ENCODE results near the gene ADAMTS8.
"Not testable (repeated sequence)": the region's sequence is repeated elsewhere in the genome, so short reads cannot be mapped to it uniquely, and the experiment has no call there.

The ADAMTS8 gene

GRCh38 chr11:130459521-130459920, 31.1 kb upstream of the ADAMTS8 start:
- DNase-seq, result no peak

GRCh38 chr11:130458410-130458729, 30.0 kb upstream of the ADAMTS8 start:
- DNase-seq, result no peak

GRCh38 chr11:130457623-130458409, 29.4 kb upstream of the ADAMTS8 start:
- no peak for DNase-seq

GRCh38 chr11:130456286-130456685, 27.9 kb upstream of the ADAMTS8 start:
- DNase-seq, result no peak

- DNase-seq, result no peak
Observed at GRCh38 chr11:130455483-130456127, 27.2 kb upstream of the ADAMTS8 start.

- DNase-seq, result no peak
Observed at GRCh38 chr11:130454491-130455252, 26.3 kb upstream of the ADAMTS8 start.

GRCh38 chr11:130452940-130453339, 24.5 kb upstream of the ADAMTS8 start:
- DNase-seq, result no peak

- DNase-seq, result no peak
Observed at GRCh38 chr11:130452176-130452575, 23.8 kb upstream of the ADAMTS8 start.

GRCh38 chr11:130451231-130452019, 23.0 kb upstream of the ADAMTS8 start:
- DNase-seq, result no peak

GRCh38 chr11:130449996-130450769, 21.8 kb upstream of the ADAMTS8 start:
- no peak for DNase-seq

- DNase-seq, result no peak
Observed at GRCh38 chr11:130449310-130449990, 21.0 kb upstream of the ADAMTS8 start.

GRCh38 chr11:130448416-130449309, 20.3 kb upstream of the ADAMTS8 start, which contains the start of gene ADAMTS15:
ADAMTS15 (plus strand) TSS chr11:130448645; CDS start chr11:130448974, 329 bp downstream.
- peak; percentile 24 to 41 for DNase-seq

GRCh38 chr11:130448039-130448415, 19.6 kb upstream of the ADAMTS8 start:
- no peak for DNase-seq

GRCh38 chr11:130445788-130446187, 17.4 kb upstream of the ADAMTS8 start:
- no peak for DNase-seq

- DNase-seq, result no peak
Observed at GRCh38 chr11:130442737-130443136, 14.3 kb upstream of the ADAMTS8 start.

GRCh38 chr11:130441719-130442118, 13.3 kb upstream of the ADAMTS8 start:
- no peak for DNase-seq

- DNase-seq, result no peak
Observed at GRCh38 chr11:130439876-130440275, 11.5 kb upstream of the ADAMTS8 start.

- peak; percentile 25 to 27 for DNase-seq
Observed at GRCh38 chr11:130439160-130439519, 10.7 kb upstream of the ADAMTS8 start.

- not testable (repeated sequence) for DNase-seq
Observed at GRCh38 chr11:130438401-130439159, 10.2 kb upstream of the ADAMTS8 start.

GRCh38 chr11:130437848-130438247, 9.4 kb upstream of the ADAMTS8 start:
- no peak for DNase-seq
